T1000 (cell line): Measurements from ENCODE around the gene SCN5A.

Experiments used
- DNase-seq: peaks from one replicate; lab custom pipeline; 2025; ENCODE audit warnings: mixed read lengths; lab: John Stamatoyannopoulos, UW

Gene SCN5A

DNA sequence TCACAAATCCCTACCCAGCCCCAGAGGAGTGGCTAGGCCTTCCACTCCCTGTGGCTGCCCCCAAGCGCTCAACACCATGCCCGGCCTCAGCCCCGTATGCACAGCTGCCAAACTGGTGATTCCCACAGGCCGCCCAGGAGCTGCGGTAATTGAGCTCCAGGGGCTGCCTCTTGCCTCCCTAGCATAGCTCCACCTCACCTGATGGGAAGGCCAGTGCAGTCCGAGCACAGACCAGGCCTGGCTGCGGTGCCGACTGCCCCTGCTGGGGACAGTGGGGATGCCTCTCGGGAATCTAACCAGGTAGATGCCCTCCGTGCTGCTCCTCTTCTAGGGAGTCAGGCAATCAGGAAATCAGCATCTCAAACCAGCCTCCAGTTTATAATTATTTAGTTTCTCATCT lies 25.9 kb downstream of the SCN5A start:
- no peak for DNase-seq

DNA sequence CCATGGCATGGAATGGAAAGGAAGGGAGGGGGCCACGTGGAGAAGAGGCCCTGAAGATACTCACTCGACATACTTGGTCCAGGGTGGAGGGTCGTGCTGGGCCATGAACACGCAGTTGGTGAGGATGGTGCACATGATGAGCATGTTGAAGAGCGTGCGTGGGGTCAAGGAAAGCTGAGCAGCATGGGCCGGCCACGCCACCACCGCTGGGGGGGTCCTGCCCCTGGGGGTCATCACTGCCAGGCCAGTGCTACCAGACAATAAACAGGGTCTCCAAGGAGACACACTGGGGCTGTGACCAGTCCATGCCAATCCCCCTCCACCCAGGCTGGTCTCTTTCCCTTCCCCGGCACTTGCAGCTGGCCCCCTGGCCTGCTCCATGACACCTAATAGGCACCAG lies 27.2 kb downstream of the SCN5A start:
- DNase-seq: no peak

DNA sequence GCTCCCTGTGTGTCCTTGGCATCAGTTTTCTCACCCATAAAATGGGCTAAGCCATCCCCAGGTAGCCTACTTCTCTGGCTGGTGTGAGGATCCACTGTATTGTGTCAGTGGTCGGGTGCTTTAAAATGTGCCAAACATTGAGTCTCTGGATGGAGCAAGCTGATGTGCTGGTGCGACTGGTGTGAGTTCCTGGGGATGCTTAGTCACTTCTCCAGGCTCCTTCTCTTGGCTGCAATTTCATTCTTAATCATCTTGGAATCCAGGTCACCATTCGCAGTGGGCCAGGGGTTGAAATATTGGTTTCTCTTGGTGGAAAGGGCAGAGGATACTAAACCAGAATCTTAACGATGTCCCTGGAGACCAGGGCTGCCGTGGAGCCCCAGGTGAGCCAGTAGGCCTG lies 29.3 kb downstream of the SCN5A start:
- DNase-seq: no peak

DNA sequence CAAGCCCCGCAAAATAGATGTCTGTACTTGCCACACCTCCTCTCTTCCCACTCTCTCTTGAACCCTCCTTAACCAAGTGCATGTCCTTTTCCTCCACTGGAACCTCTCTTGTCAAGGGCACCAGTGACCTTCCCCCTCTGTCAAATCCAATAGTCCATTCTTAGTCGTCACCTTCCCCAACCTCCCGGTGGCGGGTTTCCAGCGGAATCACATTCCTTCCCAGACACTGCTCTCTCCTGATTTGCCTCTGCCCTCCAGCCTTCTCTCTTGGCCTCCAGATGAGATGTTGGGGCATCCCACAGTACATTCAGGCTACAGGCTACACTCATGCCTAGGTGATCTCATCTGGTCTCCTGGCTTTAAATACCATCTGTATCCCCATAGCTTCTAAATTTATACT lies 31.1 kb downstream of the SCN5A start:
- no peak for DNase-seq

GRCh38 chr3:38617586-38617985 lies 31.9 kb downstream of the SCN5A start:
- no peak for DNase-seq

DNA sequence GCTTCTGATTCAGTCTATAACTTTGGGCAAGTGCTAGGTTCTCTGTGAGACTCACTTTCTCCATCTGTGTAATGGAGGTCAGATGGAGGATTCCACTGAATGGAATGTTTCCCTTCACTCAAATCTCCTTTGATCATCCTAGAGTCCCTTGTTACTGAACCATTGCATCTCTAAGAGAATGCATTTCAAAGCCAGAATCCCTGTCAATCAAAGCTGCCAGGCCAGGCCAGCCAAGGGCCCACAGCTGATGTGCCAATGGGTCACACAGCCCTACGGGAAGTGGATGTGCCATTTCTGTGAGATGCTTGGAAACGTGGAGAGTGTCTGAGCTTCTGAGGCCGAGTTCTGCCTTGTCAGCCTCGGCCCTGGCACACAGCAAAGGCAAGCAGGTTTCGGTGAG lies 32.4 kb downstream of the SCN5A start:
- DNase-seq: no peak

GRCh38 chr3:38616658-38617057 lies 32.8 kb downstream of the SCN5A start:
- no peak for DNase-seq

DNA sequence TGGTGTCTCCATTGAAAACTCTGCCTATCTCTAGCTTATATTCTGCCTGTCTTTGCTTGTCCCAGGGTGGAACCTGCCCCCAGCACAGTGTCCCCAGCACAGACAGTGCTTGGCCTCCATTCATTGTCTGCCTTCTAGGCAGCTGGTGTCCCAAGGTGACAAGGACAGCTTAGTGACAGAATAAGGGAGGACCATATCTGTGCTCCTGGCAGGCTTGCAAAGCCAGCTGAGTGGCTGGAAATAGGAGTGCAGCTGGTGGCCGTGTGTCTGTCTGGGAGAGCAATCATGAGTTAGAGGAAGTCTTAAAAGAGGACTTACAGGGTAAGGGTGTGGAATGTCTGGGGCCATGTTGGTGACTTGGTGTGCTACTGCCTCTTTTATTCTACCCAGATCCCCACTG lies 33.4 kb downstream of the SCN5A start:
- DNase-seq: no peak

GRCh38 chr3:38614651-38615352 lies 34.7 kb downstream of the SCN5A start:
- no peak for DNase-seq

- DNase-seq: no peak
Measured at GRCh38 chr3:38614091-38614490, 35.4 kb downstream of the SCN5A start.

DNA sequence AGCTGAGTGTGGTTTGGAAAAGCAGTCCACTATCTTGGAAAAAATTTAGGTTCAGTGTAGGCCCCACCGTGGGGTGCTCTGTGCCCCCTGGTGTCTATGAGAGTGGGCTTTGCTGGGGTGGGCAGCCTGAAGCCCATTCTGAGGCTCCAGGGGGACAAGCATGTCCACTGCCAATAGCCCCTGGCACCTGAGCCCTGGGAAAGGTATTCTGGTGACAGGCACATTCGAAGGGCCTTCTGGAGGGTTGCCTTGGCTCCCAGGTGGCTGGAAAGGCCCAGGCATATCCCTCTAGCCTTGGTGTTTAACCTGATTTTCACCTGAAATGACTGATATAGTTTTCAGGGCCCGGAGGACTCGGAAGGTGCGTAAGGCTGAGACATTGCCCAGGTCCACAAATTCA lies 36.1 kb downstream of the SCN5A start:
- DNase-seq: no peak

DNA sequence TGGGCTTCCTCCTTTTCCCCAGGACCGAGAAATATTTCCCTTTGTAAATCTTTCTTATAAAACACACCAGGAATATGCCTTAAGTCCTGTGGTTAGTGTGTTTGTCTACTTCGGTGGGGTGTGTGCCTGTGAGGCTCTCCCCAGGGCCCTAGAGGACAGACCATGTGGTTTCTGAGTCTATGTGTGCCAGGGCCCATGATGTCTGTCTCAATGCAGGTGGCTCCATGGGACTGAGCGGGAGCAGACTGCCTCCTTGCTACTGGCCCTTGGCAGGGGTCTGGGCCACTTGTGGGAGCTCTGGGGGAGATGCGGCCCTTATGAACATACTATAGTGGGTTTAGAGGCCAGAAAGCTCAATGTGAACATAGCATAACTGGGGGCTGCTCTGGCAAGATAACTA lies 37.6 kb downstream of the SCN5A start:
- DNase-seq: no peak

DNA sequence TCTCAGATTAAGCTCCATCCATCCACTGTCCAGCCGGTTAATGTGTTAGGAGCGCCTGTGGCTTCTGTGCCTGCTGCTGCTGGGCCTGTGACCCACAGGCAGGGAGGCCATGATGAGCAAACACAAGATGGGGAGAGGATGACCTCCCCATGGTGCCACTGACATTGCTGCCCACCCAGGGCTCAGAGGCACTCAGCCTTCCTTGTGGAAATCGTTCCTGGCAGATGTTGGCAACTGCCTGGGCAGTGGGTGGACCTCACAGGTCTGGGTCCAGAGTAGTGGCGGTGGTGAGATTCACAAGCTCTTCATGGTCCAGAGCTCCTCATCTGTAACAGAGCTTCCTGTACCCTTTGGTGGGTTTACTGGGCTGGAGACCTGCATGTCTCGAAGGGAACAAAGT lies 38.6 kb downstream of the SCN5A start:
- no peak for DNase-seq

DNA sequence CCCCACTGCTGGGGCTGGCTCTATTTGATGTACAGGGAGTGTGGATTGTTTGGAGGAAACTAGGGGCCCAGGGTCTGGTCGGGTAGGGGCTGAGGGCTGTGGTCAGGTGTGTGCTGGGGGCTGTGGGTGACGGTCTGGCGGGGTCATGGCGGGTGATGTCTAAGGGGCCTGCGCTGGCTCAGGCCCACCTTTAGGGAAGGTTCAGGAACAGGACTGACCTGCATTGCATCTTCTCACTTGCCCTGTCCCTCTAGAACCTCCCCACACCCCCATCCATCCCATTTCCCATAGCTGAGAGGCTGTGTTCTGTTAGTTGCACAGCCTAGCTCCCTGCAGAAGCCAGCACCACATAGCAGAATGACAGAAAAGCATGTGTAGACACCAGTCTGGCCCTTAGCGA lies 39.1 kb downstream of the SCN5A start:
- DNase-seq: no peak

DNA sequence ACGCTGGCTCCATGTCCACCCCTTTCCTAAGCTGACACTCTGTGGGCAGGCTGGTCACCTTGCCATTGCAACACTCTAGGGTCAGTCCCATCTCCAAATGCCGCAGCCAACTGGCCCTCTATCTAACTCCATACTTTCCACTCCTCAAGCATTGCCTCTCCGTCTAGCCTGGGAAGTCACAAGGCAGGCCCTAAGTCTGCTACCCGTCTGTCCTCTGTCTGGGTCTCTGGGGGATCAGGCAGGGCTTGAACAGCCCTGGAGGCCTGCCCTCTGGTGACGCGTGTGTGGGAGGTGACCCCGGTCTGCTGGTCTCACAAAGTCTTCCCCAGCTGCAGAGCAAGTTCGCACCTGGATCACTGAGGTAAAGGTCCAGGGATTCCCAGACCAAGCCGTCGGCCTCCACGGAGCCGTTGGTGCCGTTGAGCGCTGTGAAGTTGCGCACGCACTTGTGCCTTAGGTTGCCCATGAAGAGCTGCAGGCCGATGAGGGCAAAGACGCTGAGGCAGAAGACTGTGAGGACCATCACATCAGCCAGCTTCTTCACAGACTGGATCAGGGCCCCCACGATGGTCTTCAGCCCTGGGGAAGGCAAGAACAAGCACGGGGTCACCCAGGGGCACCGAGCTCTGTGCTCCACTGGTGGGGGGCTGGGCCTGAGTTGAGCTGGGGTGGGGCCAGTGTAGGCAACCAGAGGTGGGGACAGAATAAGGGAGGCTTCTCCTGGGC lies 39.9 kb downstream of the SCN5A start:
- no peak for DNase-seq

- no peak for DNase-seq
Measured at GRCh38 chr3:38608961-38609360, 40.5 kb downstream of the SCN5A start.

GRCh38 chr3:38608086-38608775 lies 41.3 kb downstream of the SCN5A start:
- no peak for DNase-seq

GRCh38 chr3:38606561-38606960 lies 42.9 kb downstream of the SCN5A start:
- no peak for DNase-seq

DNA sequence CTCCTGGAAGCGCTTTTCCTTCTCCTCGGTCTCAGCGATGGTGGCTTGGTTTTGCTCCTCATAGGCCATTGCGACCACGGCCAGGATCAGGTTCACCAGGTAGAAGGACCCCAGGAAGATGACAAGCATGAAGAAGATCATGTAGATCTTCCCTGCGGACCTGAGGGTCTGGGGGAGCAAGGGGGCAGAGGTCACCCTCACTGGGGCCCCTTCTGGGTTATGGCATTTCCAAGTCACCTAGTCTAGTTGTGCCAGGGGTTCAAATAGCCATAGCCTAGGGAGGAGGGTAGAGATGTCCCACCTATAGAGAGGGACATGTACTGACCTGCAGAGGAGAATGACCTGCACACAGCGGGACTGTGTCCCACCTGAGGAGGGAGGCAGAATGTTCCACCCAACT lies 43.5 kb downstream of the SCN5A start:
- DNase-seq: no peak

DNA sequence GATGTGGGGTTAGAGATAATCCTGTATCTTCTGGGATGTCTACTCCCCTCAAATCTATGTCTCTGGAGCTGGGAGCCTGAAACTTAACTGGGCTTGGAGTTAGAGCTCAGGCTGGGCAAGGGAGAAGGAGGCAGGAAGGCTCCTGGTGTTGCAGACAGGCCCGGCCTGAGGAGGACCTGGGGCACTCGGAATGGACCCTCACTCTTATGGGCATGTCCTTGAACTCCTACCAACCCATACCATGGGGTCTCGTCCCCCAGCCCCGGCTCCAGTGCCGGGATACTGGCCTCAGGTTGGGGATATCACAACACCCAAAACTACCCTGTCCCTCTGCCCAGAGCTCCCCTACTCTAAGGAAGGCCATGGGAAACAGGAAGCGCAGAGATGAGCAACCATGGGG lies 45.2 kb downstream of the SCN5A start:
- no peak for DNase-seq

GRCh38 chr3:38603731-38604131 lies 45.8 kb downstream of the SCN5A start:
- DNase-seq: no peak

- no peak for DNase-seq
Measured at GRCh38 chr3:38602576-38603250, 46.8 kb downstream of the SCN5A start.
